OCI-LY7 (cell line): ENCODE data around the gene ZNF20.

ENCODE experiments used
- EZH2phosphoT487 ChIP-seq: fragments of 200-600 bp; sonication (generic); IDR thresholded peaks from 2 replicates; pipeline ENCODE4 v1.6.1; 2018; ENCODE audit warnings: low read depth, borderline replicate concordance, mild to moderate bottlenecking, mixed run types, antibody characterized with exemption, low read length, moderate library complexity, mixed read lengths
- TF ChIP-seq, protein P1 (sequence below): fragments of 200-600 bp; sonication (generic); conservative IDR thresholded peaks from 2 replicates; pipeline ENCODE4 v1.5.1; 2014; ENCODE audit warnings: mild to moderate bottlenecking, antibody characterized with exemption, low read length, moderate library complexity, mixed read lengths

DNA sequence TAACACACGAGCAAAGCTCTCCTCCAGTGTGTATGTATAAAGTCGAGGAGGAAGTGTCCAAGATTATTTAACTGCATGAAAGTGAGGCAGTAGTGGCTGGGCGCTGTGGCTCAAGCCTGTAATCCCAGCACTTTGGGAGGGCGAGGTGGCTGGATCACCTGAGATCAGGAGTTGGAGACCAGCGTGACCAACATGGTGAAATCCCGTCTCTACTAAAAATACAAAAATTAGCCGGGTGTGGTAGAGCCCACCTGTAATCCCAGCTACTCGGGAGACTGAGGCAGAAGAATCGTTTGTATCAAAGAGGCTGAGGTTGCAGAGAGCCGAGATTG, 1.2 kb upstream of the ZNF20 start:
- TF ChIP-seq, protein P1, sequence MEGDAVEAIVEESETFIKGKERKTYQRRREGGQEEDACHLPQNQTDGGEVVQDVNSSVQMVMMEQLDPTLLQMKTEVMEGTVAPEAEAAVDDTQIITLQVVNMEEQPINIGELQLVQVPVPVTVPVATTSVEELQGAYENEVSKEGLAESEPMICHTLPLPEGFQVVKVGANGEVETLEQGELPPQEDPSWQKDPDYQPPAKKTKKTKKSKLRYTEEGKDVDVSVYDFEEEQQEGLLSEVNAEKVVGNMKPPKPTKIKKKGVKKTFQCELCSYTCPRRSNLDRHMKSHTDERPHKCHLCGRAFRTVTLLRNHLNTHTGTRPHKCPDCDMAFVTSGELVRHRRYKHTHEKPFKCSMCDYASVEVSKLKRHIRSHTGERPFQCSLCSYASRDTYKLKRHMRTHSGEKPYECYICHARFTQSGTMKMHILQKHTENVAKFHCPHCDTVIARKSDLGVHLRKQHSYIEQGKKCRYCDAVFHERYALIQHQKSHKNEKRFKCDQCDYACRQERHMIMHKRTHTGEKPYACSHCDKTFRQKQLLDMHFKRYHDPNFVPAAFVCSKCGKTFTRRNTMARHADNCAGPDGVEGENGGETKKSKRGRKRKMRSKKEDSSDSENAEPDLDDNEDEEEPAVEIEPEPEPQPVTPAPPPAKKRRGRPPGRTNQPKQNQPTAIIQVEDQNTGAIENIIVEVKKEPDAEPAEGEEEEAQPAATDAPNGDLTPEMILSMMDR: peak; percentile 22; the same call in 1 of the 2 replicates
- TF ChIP-seq EZH2phosphoT487: no peak
